Adrenal gland (tissue), 12 donors: ENCODE results near the gene TDRKH. TPM values are rescaled to one million over a fixed set of nuclear protein-coding genes. Genes with fewer than 3 reads are reported as not detected.
"Not testable (repeated sequence)": the region's sequence is repeated elsewhere in the genome, so short reads cannot be mapped to it uniquely, and the experiment has no call there.

Experiments used
- DNase-seq, 7 donors: peaks; one replicate each; pipeline ENCODE4 v3.0.0-alpha.2; 2019 to 2020
- H3K27ac ChIP-seq, 5 donors: fragments of 200-600 bp; sonication (generic) in 4 of 5; 1 replicate in 3 of 5; 2 replicates in 2 of 5; pipeline versions ENCODE4 v1.5.1 to v1.8.0; 2016 to 2020; ENCODE audit warnings: mild to moderate bottlenecking in 1 of 5
- H3K27me3 ChIP-seq: fragments of 200-600 bp; 2 replicates; pipeline ENCODE4 v1.8.0; 2021
- H3K36me3 ChIP-seq, 2 donors: fragments of 200-600 bp; replicated peaks in 1 of 2; 1 replicate in 1 of 2; 2 replicates in 1 of 2; pipeline versions ENCODE4 v1.5.1 to v1.8.0; 2018 to 2022
- H3K4me1 ChIP-seq, 2 donors: fragments of 200-600 bp; replicated peaks in 1 of 2; 1 replicate in 1 of 2; 2 replicates in 1 of 2; pipeline versions ENCODE4 v1.5.1 to v1.8.0; 2018 to 2021
- H3K4me3 ChIP-seq, 4 donors: fragments of 200-600 bp; sonication (generic) in 3 of 4; one replicate each; pipeline ENCODE4 v1.5.1; 2016 to 2018
- H3K9me3 ChIP-seq, 3 donors: fragments of 200-600 bp; sonication (generic) in 1 of 3; replicated peaks in 1 of 3; 1 replicate in 2 of 3; 2 replicates in 1 of 3; pipeline versions ENCODE4 v1.5.1 to v1.8.0; 2016 to 2021
- POLR2A ChIP-seq, 2 donors: fragments of 450-650 bp; IDR thresholded peaks; one replicate each; pipeline ENCODE4 v1.6.1; 2017; ENCODE audit warnings: antibody characterized with exemption in 2 of 2, mild to moderate bottlenecking in 2 of 2, moderate library complexity in 1 of 2
- WGBS, 4 donors: extraction: QIAGEN DNeasy Blood & Tissue Kit in 2 of 4; methylation state at CpG; one replicate each; pipeline versions ENCODE4 v1.1.5 to v1.1.7; 2013 to 2017; 5-methylcytosine and 5-hydroxymethylcytosine counted together
- intact Hi-C, 2 donors: fragments of 100-400 bp; cut with DNase I; formaldehyde crosslinking; loops; one replicate each; pipeline versions ENCODE4 v1.14.1 to v1.15.0; 2022 to 2023
- polyA plus RNA-seq, 3 donors: library from polyadenylated mRNA; stranded (reverse); fragments of 200-250 nt in 2 of 3; fragments of 350-450 nt in 1 of 3; fragmentation: Illumina TruSeq in 1 of 3; extraction: RNeasy Lipid Tissue Mini Kit (QIAGEN cat#74804) in 1 of 3; gene quantifications; one replicate each; pipeline ENCODE4 v1.2.3, GENCODE V29; 2013 to 2014
- total RNA-seq, 9 donors: library from RNA; depleted of rRNA in 4 of 9; stranded (reverse); fragments of >200 nt in 4 of 9; fragments of 120-200 nt in 1 of 9; fragmentation: NEBNext Ultra II Directional in 1 of 9; extraction: Animal tissue kit (Norgen Biotek cat#: 25700) in 1 of 9; gene quantifications; one replicate each; pipeline versions ENCODE4 v1.1.0 to v1.2.4, GENCODE V29; 2013 to 2023
- TF ChIP-seq, protein P1 (sequence below), 6 experiments: fragments of 450-650 bp in 4 of 6; fragments of 200-600 bp in 2 of 6; sonication (generic) in 1 of 6; IDR thresholded peaks; 1 replicate in 5 of 6; 2 replicates in 1 of 6; pipeline versions ENCODE4 v1.5.1 to v1.8.0; 2016 to 2021; ENCODE audit warnings: antibody characterized with exemption in 6 of 6, mild to moderate bottlenecking in 2 of 6, moderate library complexity in 1 of 6
- donor health status: healthy with polysubstance abuse.
- donor health status: Bipolar disorder and iron deficiency.
- donor health status: DM: yes; HTN: yes; CAD: no.
- donor health status: DM: no; HTN: no; CAD: no.
- donor health status: DM: no; HTN: no; CAD: no.
- donor health status: DM: yes; HTN: yes; CAD: no.

The TDRKH gene
- total and polyA plus RNA-seq, 12 donors = 2.1 to 9.1 (median 5.8) TPM

DNA sequence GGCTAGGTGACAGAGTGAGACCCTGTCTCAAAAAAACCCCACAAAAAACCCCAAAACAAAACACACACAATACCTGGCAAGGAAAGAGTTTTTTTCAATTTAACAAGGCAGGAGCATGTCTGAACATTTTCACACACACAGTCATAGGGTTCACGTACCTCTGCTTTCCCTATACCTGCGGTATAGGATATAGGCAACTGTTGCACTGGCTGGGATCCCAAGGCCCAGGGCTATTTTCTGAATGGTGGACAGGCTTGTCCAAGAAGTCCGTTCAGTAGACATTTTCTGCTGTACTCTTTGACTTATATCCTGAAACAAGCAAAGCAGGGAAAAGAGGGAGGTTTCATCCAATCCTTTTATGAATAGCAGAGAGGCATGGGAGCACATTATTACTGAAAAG, 7.6 kb downstream of the TDRKH start:
- Histone ChIP-seq H3K27me3 (no peaks in the 10 kb centered on the region), H3K27ac (no peak overlapping the region), H3K4me3 (no peak overlapping the region), H3K4me1 (no peaks in the 10 kb centered on the region), H3K9me3 (no peaks in the 10 kb centered on the region), H3K36me3 (peaks cover 0 to 10% of the 10 kb centered on the region in 2 donors)
- WGBS, 4 donors = 82 to 90% (median 86%) methylated on average over 3 of the region's 3 CpGs
- intact Hi-C loops = no loop called here
- no peak for TF ChIP-seq POLR2A (IDR thresholded peaks at IDR 0.05)
- TF ChIP-seq, protein P1, sequence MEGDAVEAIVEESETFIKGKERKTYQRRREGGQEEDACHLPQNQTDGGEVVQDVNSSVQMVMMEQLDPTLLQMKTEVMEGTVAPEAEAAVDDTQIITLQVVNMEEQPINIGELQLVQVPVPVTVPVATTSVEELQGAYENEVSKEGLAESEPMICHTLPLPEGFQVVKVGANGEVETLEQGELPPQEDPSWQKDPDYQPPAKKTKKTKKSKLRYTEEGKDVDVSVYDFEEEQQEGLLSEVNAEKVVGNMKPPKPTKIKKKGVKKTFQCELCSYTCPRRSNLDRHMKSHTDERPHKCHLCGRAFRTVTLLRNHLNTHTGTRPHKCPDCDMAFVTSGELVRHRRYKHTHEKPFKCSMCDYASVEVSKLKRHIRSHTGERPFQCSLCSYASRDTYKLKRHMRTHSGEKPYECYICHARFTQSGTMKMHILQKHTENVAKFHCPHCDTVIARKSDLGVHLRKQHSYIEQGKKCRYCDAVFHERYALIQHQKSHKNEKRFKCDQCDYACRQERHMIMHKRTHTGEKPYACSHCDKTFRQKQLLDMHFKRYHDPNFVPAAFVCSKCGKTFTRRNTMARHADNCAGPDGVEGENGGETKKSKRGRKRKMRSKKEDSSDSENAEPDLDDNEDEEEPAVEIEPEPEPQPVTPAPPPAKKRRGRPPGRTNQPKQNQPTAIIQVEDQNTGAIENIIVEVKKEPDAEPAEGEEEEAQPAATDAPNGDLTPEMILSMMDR (IDR thresholded peaks at IDR 0.05) = no peak
- DNase-seq = no peak

DNA sequence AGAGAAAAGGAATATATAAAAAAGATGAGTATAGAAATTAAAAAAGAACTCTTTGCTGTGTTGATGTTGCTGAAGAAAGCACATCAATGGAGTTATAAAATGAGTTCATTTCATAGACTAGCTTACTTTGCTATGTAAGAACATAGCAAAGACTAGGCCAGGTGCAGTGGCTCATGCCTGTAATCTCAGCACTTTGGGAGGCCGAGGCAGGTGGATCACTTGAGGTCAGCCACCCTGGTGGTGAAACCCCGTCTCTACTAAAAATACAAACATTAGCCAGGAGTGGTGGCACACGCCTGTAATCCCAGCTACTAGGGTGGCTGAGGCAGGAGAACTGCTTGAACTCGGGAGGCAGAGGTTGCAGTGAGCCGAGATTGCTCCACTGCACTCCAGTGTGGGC, 8.3 kb downstream of the TDRKH start:
- H3K27ac ChIP-seq, H3K4me3 ChIP-seq, H3K9me3 ChIP-seq, DNase-seq, H3K27me3 ChIP-seq, intact Hi-C loops, H3K36me3 ChIP-seq, H3K4me1 ChIP-seq: not testable (repeated sequence)
- WGBS, 4 donors = 88 to 91% (median 90%) methylated on average over 5 of the region's 5 CpGs

DNA sequence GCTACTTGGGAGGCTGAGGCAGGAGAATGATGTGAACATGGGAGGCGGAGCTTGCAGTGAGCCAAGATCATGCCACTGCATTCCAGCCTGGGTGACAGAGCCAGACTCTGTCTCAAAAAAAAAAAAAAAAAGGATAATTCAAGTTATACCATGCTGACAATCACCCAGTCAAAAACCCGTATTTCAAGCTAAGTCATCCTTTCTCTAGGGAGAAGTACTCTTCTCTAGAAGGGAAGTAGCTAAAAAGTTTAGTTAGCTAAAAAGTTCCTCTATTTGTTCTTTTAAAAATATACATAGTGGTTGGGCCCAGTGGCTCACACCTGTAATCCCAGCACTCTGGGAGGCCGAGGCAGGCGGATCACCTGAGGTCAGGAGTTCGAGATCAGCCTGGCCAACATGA, 9.6 kb downstream of the TDRKH start:
- H3K9me3 ChIP-seq, H3K27ac ChIP-seq, H3K27me3 ChIP-seq, H3K4me3 ChIP-seq, intact Hi-C loops, DNase-seq, H3K4me1 ChIP-seq, H3K36me3 ChIP-seq: not testable (repeated sequence)
- WGBS, 4 donors = 80 to 95% (median 86%) methylated on average over 5 of the region's 5 CpGs

DNA sequence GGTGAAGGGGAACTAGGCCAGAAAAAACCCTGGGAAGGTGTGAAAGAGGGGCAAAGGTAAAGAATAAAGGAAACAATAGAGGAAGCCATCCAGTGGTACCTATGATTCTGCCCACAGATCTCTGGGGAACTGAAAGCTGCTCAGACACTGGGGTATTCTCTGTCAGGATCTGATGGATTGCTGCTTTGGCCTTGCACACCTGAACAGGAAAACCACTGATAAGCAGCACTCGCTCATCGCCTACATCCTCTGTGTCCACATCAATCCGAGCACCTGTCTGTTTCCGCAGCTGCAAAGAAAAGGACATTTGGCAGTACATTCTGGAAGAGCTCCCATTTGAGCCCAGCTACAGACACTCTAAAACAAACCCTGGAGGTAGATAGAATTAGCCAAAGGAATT, 10.4 kb downstream of the TDRKH start:
- WGBS, 4 donors = 90 to 96% (median 90%) methylated on average over 4 of the region's 4 CpGs
- intact Hi-C loops = no loop called here

DNA sequence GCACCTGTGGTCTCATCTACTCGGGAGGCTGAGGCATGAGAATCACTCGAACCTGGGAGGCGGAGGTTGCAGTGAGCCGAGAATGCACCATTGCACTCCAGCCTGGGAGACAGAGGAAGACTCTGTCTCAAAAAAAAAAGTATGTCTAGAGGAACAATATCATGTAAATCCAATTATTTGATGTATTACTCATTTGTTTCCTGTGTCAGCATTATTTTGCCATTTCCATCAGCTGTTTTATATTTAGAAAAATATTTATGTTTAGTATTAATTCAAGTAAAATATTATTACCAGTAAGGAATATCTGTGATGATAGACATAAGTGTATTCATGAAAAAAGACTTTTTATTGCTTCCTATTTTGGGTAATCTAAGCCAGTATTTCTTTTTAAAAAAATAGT, 13.0 kb downstream of the TDRKH start:
- DNase-seq = no peak
- no peaks in the 10 kb centered on the region for H3K27me3 ChIP-seq
- no peaks in the 10 kb centered on the region for H3K9me3 ChIP-seq
- no peaks in the 10 kb centered on the region for H3K4me1 ChIP-seq
- peaks cover 0 to 28% of the 10 kb centered on the region in 2 donors for H3K36me3 ChIP-seq
- no peak overlapping the region for H3K4me3 ChIP-seq
- WGBS, 4 donors = 72 to 98% (median 93%) methylated on average over 4 of the region's 4 CpGs
- no peak overlapping the region for H3K27ac ChIP-seq
- no peak for TF ChIP-seq POLR2A (IDR thresholded peaks at IDR 0.05)
- TF ChIP-seq, protein P1 (IDR thresholded peaks at IDR 0.05) = no peak
- intact Hi-C loops = no loop called here

More for the DNA sequence above, 10.4 kb downstream of the TDRKH start:
- TF ChIP-seq, protein P1 (IDR thresholded peaks at IDR 0.05) = no peak
- TF ChIP-seq POLR2A (IDR thresholded peaks at IDR 0.05) = no peak
- Histone ChIP-seq H3K9me3 (no peaks in the 10 kb centered on the region), H3K4me3 (no peak overlapping the region), H3K36me3 (peaks cover 0 to 12% of the 10 kb centered on the region in 2 donors), H3K4me1 (no peaks in the 10 kb centered on the region), H3K27me3 (no peaks in the 10 kb centered on the region), H3K27ac (no peak overlapping the region)
- DNase-seq = no peak
